ENCODE results near the gene GOLGA6D.
"Not testable (repeated sequence)": the region's sequence is repeated elsewhere in the genome, so short reads cannot be mapped to it uniquely, and the experiment has no call there.

DNA sequence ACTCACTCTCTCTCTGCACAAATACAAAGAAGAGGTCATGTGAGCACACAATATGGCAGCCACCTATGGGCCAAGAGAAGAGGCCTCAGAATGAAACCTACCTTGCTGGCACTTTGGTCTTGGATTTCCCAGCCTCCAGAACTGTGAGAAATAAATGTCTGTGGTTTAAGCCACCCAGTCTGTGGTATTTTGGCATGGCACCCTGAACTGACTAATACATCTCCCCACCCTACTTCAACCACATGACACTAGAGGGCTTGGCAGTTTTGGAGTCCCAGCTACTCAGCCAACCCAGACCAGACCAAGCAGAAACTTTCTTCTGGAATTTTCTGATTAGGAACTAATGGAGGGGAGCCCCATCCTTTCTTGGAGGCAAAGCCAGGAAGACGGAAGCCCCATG, 29.9 kb downstream of the GOLGA6D start:
- TF ChIP-seq, protein P1, sequence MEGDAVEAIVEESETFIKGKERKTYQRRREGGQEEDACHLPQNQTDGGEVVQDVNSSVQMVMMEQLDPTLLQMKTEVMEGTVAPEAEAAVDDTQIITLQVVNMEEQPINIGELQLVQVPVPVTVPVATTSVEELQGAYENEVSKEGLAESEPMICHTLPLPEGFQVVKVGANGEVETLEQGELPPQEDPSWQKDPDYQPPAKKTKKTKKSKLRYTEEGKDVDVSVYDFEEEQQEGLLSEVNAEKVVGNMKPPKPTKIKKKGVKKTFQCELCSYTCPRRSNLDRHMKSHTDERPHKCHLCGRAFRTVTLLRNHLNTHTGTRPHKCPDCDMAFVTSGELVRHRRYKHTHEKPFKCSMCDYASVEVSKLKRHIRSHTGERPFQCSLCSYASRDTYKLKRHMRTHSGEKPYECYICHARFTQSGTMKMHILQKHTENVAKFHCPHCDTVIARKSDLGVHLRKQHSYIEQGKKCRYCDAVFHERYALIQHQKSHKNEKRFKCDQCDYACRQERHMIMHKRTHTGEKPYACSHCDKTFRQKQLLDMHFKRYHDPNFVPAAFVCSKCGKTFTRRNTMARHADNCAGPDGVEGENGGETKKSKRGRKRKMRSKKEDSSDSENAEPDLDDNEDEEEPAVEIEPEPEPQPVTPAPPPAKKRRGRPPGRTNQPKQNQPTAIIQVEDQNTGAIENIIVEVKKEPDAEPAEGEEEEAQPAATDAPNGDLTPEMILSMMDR (IDR thresholded peaks at IDR 0.05; ENCODE audit: borderline replicate concordance, extremely low read depth, low read length, poor library complexity, severe bottlenecking), result not testable (repeated sequence)
- not testable (repeated sequence) for TF ChIP-seq EZH2 (IDR thresholded peaks at IDR 0.05; ENCODE audit: borderline replicate concordance, low read depth, low read length, severe bottlenecking)

All from DND-41 (cell line).